HFF-Myc (cell line): ENCODE data around the gene TMEM196.
A peak's percentile ranks its signal among the peaks of the same experiment; 100 is the strongest.

Source experiments
- DNase-seq: peaks from one replicate; pipeline ENCODE4 v3.0.0-alpha.2; 2011; ENCODE audit warnings: low read depth; ENCODE audit errors: extremely low read depth
- H3K4me3 ChIP-seq: replicated peaks from 2 replicates; pipeline ENCODE4 v1.5.1; 2011; ENCODE audit warnings: low read depth, mild to moderate bottlenecking, control low read depth, low read length
- TF ChIP-seq, protein P1 (sequence below): IDR thresholded peaks from 2 replicates; pipeline ENCODE4 v1.5.1; 2012; ENCODE audit warnings: mild to moderate bottlenecking, low read depth, low read length, control low read depth; ENCODE audit errors: missing control alignments

The TMEM196 gene

GRCh38 chr7:19783541-19783940, 10.1 kb upstream of the TMEM196 start:
- no peak overlapping the region for H3K4me3 ChIP-seq
- DNase-seq = no peak
- TF ChIP-seq, protein P1, sequence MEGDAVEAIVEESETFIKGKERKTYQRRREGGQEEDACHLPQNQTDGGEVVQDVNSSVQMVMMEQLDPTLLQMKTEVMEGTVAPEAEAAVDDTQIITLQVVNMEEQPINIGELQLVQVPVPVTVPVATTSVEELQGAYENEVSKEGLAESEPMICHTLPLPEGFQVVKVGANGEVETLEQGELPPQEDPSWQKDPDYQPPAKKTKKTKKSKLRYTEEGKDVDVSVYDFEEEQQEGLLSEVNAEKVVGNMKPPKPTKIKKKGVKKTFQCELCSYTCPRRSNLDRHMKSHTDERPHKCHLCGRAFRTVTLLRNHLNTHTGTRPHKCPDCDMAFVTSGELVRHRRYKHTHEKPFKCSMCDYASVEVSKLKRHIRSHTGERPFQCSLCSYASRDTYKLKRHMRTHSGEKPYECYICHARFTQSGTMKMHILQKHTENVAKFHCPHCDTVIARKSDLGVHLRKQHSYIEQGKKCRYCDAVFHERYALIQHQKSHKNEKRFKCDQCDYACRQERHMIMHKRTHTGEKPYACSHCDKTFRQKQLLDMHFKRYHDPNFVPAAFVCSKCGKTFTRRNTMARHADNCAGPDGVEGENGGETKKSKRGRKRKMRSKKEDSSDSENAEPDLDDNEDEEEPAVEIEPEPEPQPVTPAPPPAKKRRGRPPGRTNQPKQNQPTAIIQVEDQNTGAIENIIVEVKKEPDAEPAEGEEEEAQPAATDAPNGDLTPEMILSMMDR = no peak

GRCh38 chr7:19776981-19777380, 3.6 kb upstream of the TMEM196 start:
- DNase-seq = no peak

DNA sequence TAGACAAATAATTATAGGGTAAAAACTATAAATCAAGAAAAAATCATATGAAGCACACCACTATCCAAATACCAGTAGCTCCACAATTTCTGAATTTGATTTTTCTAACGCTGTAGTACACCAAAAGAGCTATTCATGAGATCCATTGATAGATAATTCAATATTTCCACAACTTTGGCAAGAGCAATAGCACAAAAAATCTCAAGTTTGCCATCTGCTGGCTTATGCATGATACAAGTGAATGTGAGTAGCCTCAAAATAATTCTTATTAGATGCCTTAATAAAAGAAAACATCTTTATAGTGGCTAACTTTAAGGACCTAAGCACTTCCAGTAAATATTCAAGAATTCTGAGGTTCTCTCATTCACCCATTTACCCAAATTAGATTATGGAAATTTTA, 2.2 kb upstream of the TMEM196 start:
- TF ChIP-seq, protein P1 = no peak
- no peak for DNase-seq
- no peak overlapping the region for H3K4me3 ChIP-seq

More at GRCh38 chr7:19776981-19777380, 3.6 kb upstream of the TMEM196 start:
- TF ChIP-seq, protein P1 = no peak
- H3K4me3 ChIP-seq = no peak overlapping the region

GRCh38 chr7:19772306-19772705, 1.1 kb downstream of the TMEM196 start:
- DNase-seq = no peak
- H3K4me3 ChIP-seq = no peak overlapping the region
- TF ChIP-seq, protein P1 = no peak

- no peak for DNase-seq
- TF ChIP-seq, protein P1 = no peak
- H3K4me3 ChIP-seq = no peak overlapping the region
These were observed 10.8 kb downstream of the TMEM196 start for GRCh38 chr7:19762631-19763030.

GRCh38 chr7:19754521-19755116, 18.8 kb downstream of the TMEM196 start:
- DNase-seq = peak; percentile 12
- H3K4me3 ChIP-seq = no peak overlapping the region
- TF ChIP-seq, protein P1 = peak; percentile 55

- no peak for DNase-seq
- TF ChIP-seq, protein P1 = no peak
- no peak overlapping the region for H3K4me3 ChIP-seq
These were observed 21.4 kb downstream of the TMEM196 start for GRCh38 chr7:19752020-19752419.
